K562 (cell line): ENCODE measurements around the gene ST7. TPM values are rescaled to one million over a fixed set of nuclear protein-coding genes. Genes with fewer than 3 reads are reported as not detected.

ENCODE experiments used
- EHMT2 ChIP-seq: fragments of 450-650 bp; IDR thresholded peaks from 2 replicates; pipeline ENCODE4 v1.6.1; 2018; ENCODE audit warnings: antibody characterized with exemption
- L3MBTL2 ChIP-seq: fragments of 450-650 bp; IDR thresholded peaks from 2 replicates; pipeline ENCODE4 v1.6.1; 2016; ENCODE audit warnings: mild to moderate bottlenecking, moderate library complexity
- POLR2G ChIP-seq: fragments of 200-400 bp; formaldehyde crosslinking; IDR thresholded peaks from 2 replicates; pipeline ENCODE4 v1.6.1; 2017; ENCODE audit warnings: low read depth, mild to moderate bottlenecking, antibody characterized with exemption, low read length, moderate library complexity
- RNF219 ChIP-seq: fragments of 250-450 bp; sonication (Bioruptor Pico); IDR thresholded peaks from 2 replicates; pipeline ENCODE4 v1.5.0; 2022; ENCODE audit warnings: mild to moderate bottlenecking
- ZBTB40 ChIP-seq, 2 experiments: fragments of 450-650 bp in 1 of 2; sonication (generic) in 1 of 2; formaldehyde crosslinking in 1 of 2; IDR thresholded peaks; 2 replicates each; pipeline versions ENCODE4 v1.7.1 to v1.9.0; 2016 to 2022; ENCODE audit warnings: inconsistent platforms in 1 of 2, mild to moderate bottlenecking in 1 of 2, missing genetic modification reagents in 1 of 2
- ZFP30 ChIP-seq: fragments of 250-450 bp; sonication (Bioruptor Pico); IDR thresholded peaks from 2 replicates; pipeline ENCODE4 v1.8.0; 2022; ENCODE audit warnings: moderate library complexity, mild to moderate bottlenecking, inconsistent platforms, borderline replicate concordance
- ZNF133 ChIP-seq: fragments of 250-450 bp; sonication (Bioruptor Pico); IDR thresholded peaks from 2 replicates; pipeline ENCODE4 v1.4.0; 2020; ENCODE audit warnings: mild to moderate bottlenecking
- ZNF318 ChIP-seq, 2 experiments: fragments of 450-650 bp; IDR thresholded peaks; 2 replicates each; pipeline ENCODE4 v1.6.1; 2016; ENCODE audit warnings: mild to moderate bottlenecking in 2 of 2, borderline replicate concordance in 1 of 2, low read depth in 1 of 2, moderate library complexity in 1 of 2
- polyA plus RNA-seq, 8 experiments: library from polyadenylated mRNA; depleted of rRNA in 4 of 8; stranded (reverse) in 5 of 8; unstranded in 3 of 8; fragments of >200 nt; fragmentation: Nextera tagmentation in 2 of 8; fragmentation: Illumina TruSeq in 1 of 8; extraction: Ambion mirVana in 2 of 8; extraction: Trizol in 1 of 8; gene quantifications; 2 replicates each; pipeline versions ENCODE4 v1.2.1 to v1.2.3, GENCODE V29; 2011 to 2014; ENCODE audit warnings: inconsistent platforms in 1 of 8, missing spikeins in 1 of 8
- total RNA-seq, 7 experiments: library from RNA; depleted of rRNA in 6 of 7; stranded (reverse); fragments of >200 nt in 6 of 7; fragmentation: Illumina TruSeq in 2 of 7; extraction: Trizol in 2 of 7; gene quantifications; 2 replicates each; pipeline versions ENCODE4 v1.2.1 to v1.2.3, GENCODE V29; 2011 to 2021; ENCODE audit warnings: low replicate concordance in 1 of 7

Gene ST7
- total and polyA plus RNA-seq, 9 of the 15 experiments (the other 6 are each of a cell fraction or from before 2014, with no cell fraction given) = 23.9 to 56.3 (median 36.9) TPM

- TF ChIP-seq L3MBTL2 = no peak
- TF ChIP-seq ZBTB40 (IDR thresholded peaks at IDR 0.05) = no peak
- no peak for TF ChIP-seq ZBTB40 (CRISPR knock-in tag; IDR thresholded peaks at IDR 0.05)
- no peak for TF ChIP-seq ZNF133
- TF ChIP-seq POLR2G = no peak
- no peak for TF ChIP-seq ZNF318 (IDR thresholded peaks at IDR 0.05; ENCODE audit: borderline replicate concordance in 1 of 2, low read depth in 1 of 2)
- TF ChIP-seq EHMT2 = no peak
- no peak for TF ChIP-seq ZFP30
- TF ChIP-seq RNF219 (CRISPR knock-in tag) = no peak
Measured at GRCh38 chr7:117032810-117033209, 79.5 kb downstream of the ST7 start (continued).
